Large intestine (tissue), 3 donors: Measurements from ENCODE around the gene GNAO1. TPM values are rescaled to one million over a fixed set of nuclear protein-coding genes. Genes with fewer than 3 reads are reported as not detected.

Experiments
- DNase-seq, 2 donors: peaks; one replicate each; pipeline versions ENCODE4 v3.0.0 to v3.0.0-alpha.2; 2013
- H3K27ac ChIP-seq: one replicate; pipeline ENCODE4 v1.5.1; 2013; ENCODE audit warnings: low read length
- H3K27me3 ChIP-seq: 2 replicates; pipeline ENCODE4 v1.6.1; 2013; ENCODE audit warnings: low read length; ENCODE audit not compliant: control insufficient read depth, insufficient read depth
- H3K36me3 ChIP-seq: 2 replicates; pipeline ENCODE4 v1.6.1; 2013; ENCODE audit warnings: low read length; ENCODE audit not compliant: control insufficient read depth, insufficient read depth
- H3K4me1 ChIP-seq: one replicate; pipeline ENCODE4 v1.6.1; 2013; ENCODE audit warnings: low read length; ENCODE audit not compliant: control insufficient read depth, insufficient read depth
- H3K4me3 ChIP-seq: one replicate; pipeline ENCODE4 v1.5.1; 2013; ENCODE audit warnings: low read length
- H3K9me3 ChIP-seq: one replicate; pipeline ENCODE4 v1.6.1; 2013; ENCODE audit warnings: mild to moderate bottlenecking, low read depth, low read length, moderate library complexity; ENCODE audit not compliant: control insufficient read depth
- WGBS: methylation state at CpG from one replicate; pipeline ENCODE4 v1.1.5; 2013; ENCODE audit warnings: low lambda C conversion rate; ENCODE audit not compliant: insufficient coverage; 5-methylcytosine and 5-hydroxymethylcytosine counted together
- polyA plus RNA-seq: library from polyadenylated mRNA; unstranded; fragments of 120-200 nt; gene quantifications from one replicate; pipeline ENCODE4 v1.2.1, GENCODE V29; 2013

GNAO1 gene
- polyA plus RNA-seq, 1 donor = 15.9 TPM

- no peak for DNase-seq
- Histone ChIP-seq H3K27ac (no peak overlapping the region), H3K9me3 (no peaks in the 10 kb centered on the region), H3K4me1 (no peaks in the 10 kb centered on the region), H3K27me3 (peaks cover 44% of the 10 kb centered on the region), H3K36me3 (no peaks in the 10 kb centered on the region), H3K4me3 (no peak overlapping the region)
- WGBS = 83% methylated on average over 2 of the region's 11 CpGs
Measured at GRCh38 chr16:56197192-56197992, 6.1 kb downstream of the GNAO1 start.

- Histone ChIP-seq H3K36me3 (no peaks in the 10 kb centered on the region), H3K27me3 (peaks cover 36% of the 10 kb centered on the region), H3K4me1 (no peaks in the 10 kb centered on the region), H3K9me3 (no peaks in the 10 kb centered on the region), H3K4me3 (no peak overlapping the region), H3K27ac (no peak overlapping the region)
- DNase-seq = no peak
Measured at GRCh38 chr16:56198006-56198754, 6.9 kb downstream of the GNAO1 start.

- no peak overlapping the region for H3K27ac ChIP-seq
- WGBS = no CpG with 5 or more reads among the region's 4 CpGs
- H3K4me3 ChIP-seq = no peak overlapping the region
- H3K27me3 ChIP-seq = peaks cover 30% of the 10 kb centered on the region
- DNase-seq = no peak
- no peaks in the 10 kb centered on the region for H3K9me3 ChIP-seq
- no peaks in the 10 kb centered on the region for H3K4me1 ChIP-seq
- H3K36me3 ChIP-seq = no peaks in the 10 kb centered on the region
Measured at GRCh38 chr16:56198755-56199114, 7.4 kb downstream of the GNAO1 start.

GRCh38 chr16:56199164-56199563 lies 7.9 kb downstream of the GNAO1 start:
- DNase-seq = no peak
- no CpG with 5 or more reads among the region's 2 CpGs for WGBS
- Histone ChIP-seq H3K36me3 (no peaks in the 10 kb centered on the region), H3K4me3 (no peak overlapping the region), H3K9me3 (no peaks in the 10 kb centered on the region), H3K27me3 (peaks cover 26% of the 10 kb centered on the region), H3K4me1 (no peaks in the 10 kb centered on the region), H3K27ac (no peak overlapping the region)

- H3K27ac ChIP-seq = no peak overlapping the region
- DNase-seq = no peak
- no peak overlapping the region for H3K4me3 ChIP-seq
- H3K4me1 ChIP-seq = no peaks in the 10 kb centered on the region
- no peaks in the 10 kb centered on the region for H3K36me3 ChIP-seq
- 67% methylated on average over 1 of the region's 1 CpG for WGBS
- H3K9me3 ChIP-seq = no peaks in the 10 kb centered on the region
- peaks cover 13% of the 10 kb centered on the region for H3K27me3 ChIP-seq
Measured at GRCh38 chr16:56201030-56201429, 9.7 kb downstream of the GNAO1 start.

- Histone ChIP-seq H3K27ac (no peak overlapping the region), H3K36me3 (no peaks in the 10 kb centered on the region), H3K27me3 (peaks cover 7% of the 10 kb centered on the region), H3K4me3 (no peak overlapping the region), H3K4me1 (no peaks in the 10 kb centered on the region), H3K9me3 (no peaks in the 10 kb centered on the region)
- DNase-seq = no peak
Measured at GRCh38 chr16:56202036-56202435, 10.7 kb downstream of the GNAO1 start.

- no peak overlapping the region for H3K4me3 ChIP-seq
- no CpG with 5 or more reads among the region's 1 CpG for WGBS
- no peak overlapping the region for H3K27ac ChIP-seq
- H3K27me3 ChIP-seq = peaks cover 2% of the 10 kb centered on the region
- H3K9me3 ChIP-seq = no peaks in the 10 kb centered on the region
- H3K36me3 ChIP-seq = no peaks in the 10 kb centered on the region
- DNase-seq = no peak
- H3K4me1 ChIP-seq = no peaks in the 10 kb centered on the region
Measured at GRCh38 chr16:56203052-56203451, 11.8 kb downstream of the GNAO1 start.

GRCh38 chr16:56204816-56205215 lies 13.5 kb downstream of the GNAO1 start:
- no peak overlapping the region for H3K4me3 ChIP-seq
- no CpG with 5 or more reads among the region's 4 CpGs for WGBS
- no peak for DNase-seq
- no peak overlapping the region for H3K27ac ChIP-seq
- H3K36me3 ChIP-seq = no peaks in the 10 kb centered on the region
- no peaks in the 10 kb centered on the region for H3K4me1 ChIP-seq
- no peaks in the 10 kb centered on the region for H3K9me3 ChIP-seq
- no peaks in the 10 kb centered on the region for H3K27me3 ChIP-seq

- DNase-seq = no peak
- Histone ChIP-seq H3K4me3 (no peak overlapping the region), H3K27ac (no peak overlapping the region), H3K27me3 (peaks cover 4% of the 10 kb centered on the region), H3K36me3 (no peaks in the 10 kb centered on the region), H3K4me1 (no peaks in the 10 kb centered on the region), H3K9me3 (no peaks in the 10 kb centered on the region)
- no CpG with 5 or more reads among the region's 1 CpG for WGBS
Measured at GRCh38 chr16:56206951-56207350, 15.7 kb downstream of the GNAO1 start.

- DNase-seq = no peak
Measured at GRCh38 chr16:56207421-56207820, 16.1 kb downstream of the GNAO1 start.

More at GRCh38 chr16:56207421-56207820, 16.1 kb downstream of the GNAO1 start:
- WGBS = no CpG with 5 or more reads among the region's 2 CpGs
- Histone ChIP-seq H3K9me3 (no peaks in the 10 kb centered on the region), H3K4me3 (no peak overlapping the region), H3K27ac (no peak overlapping the region), H3K27me3 (peaks cover 4% of the 10 kb centered on the region), H3K4me1 (no peaks in the 10 kb centered on the region), H3K36me3 (no peaks in the 10 kb centered on the region)
